Prostate gland (tissue), 2 donors: ENCODE data around the gene CABCOCO1.
"Not testable (repeated sequence)": the region's sequence is repeated elsewhere in the genome, so short reads cannot be mapped to it uniquely, and the experiment has no call there.

Experiments
- CTCF ChIP-seq, 4 experiments: fragments of 200-600 bp in 2 of 4; fragments of 450-650 bp in 2 of 4; sonication (generic) in 2 of 4; IDR thresholded peaks; 1 replicate in 3 of 4; 2 replicates in 1 of 4; pipeline ENCODE4 v1.5.1; 2016 to 2019; ENCODE audit warnings: antibody characterized with exemption in 4 of 4, mild to moderate bottlenecking in 2 of 4, moderate library complexity in 2 of 4
- POLR2A ChIP-seq: fragments of 450-650 bp; IDR thresholded peaks from one replicate; pipeline ENCODE4 v1.6.1; 2016; ENCODE audit warnings: antibody characterized with exemption, mild to moderate bottlenecking
- POLR2AphosphoS5 ChIP-seq: sonication (generic); formaldehyde crosslinking; IDR thresholded peaks from one replicate; pipeline ENCODE4 v1.6.1; 2017; ENCODE audit warnings: antibody characterized with exemption

- not testable (repeated sequence) for TF ChIP-seq POLR2A; CTCF (IDR thresholded peaks at IDR 0.05); POLR2AphosphoS5
Observed at GRCh38 chr10:61725221-61725620, 62.5 kb downstream of the CABCOCO1 start.
